ENCODE results near the gene OOSP1. TPM values are rescaled to one million over a fixed set of nuclear protein-coding genes. Genes with fewer than 3 reads are reported as not detected.

The OOSP1 gene
- total RNA-seq, 1 donor from 2014 or later, result not detected

GRCh38 chr11:59960502-59961381 is 22.5 kb downstream of the OOSP1 start:
- Mint-ChIP-seq H3K4me1 (no peaks in the 10 kb centered on the region), H3K4me3 (no peak overlapping the region), H3K27ac (ENCODE audit: unreplicated experiment) (no peak overlapping the region), H3K36me3 (ENCODE audit: low read depth) (no peaks in the 10 kb centered on the region), H3K9me3 (no peaks in the 10 kb centered on the region), H3K27me3 (ENCODE audit: low read depth) (peaks cover 8% of the 10 kb centered on the region)
- DNase-seq (ENCODE audit: low read depth, low spot score), result no peak
- no peak for TF ChIP-seq CTCF (conservative IDR thresholded peaks at IDR 0.05)

GRCh38 chr11:59962107-59962482 is 23.9 kb downstream of the OOSP1 start:
- no peak overlapping the region for H3K4me3 Mint-ChIP-seq

GRCh38 chr11:59963733-59964132 is 25.5 kb downstream of the OOSP1 start, which contains the start of gene OOSP4A:
Gene OOSP4A, plus strand, starts transcription at chr11:59964033. Its CDS starts 0 bp downstream, at chr11:59964033.
- DNase-seq (ENCODE audit: low read depth, low spot score), result no peak
- no peak within 1 kb of the TSS for H3K27ac Mint-ChIP-seq (ENCODE audit: unreplicated experiment)
- no peak within 1 kb of the TSS for H3K4me3 Mint-ChIP-seq
- no peaks in the 10 kb centered on the region for H3K4me1 Mint-ChIP-seq
- TF ChIP-seq CTCF (conservative IDR thresholded peaks at IDR 0.05), result no peak
- peaks cover 4% of the 10 kb centered on the region for H3K27me3 Mint-ChIP-seq (ENCODE audit: low read depth)
- H3K36me3 Mint-ChIP-seq (ENCODE audit: low read depth), result no peaks in the 10 kb centered on the region
- no peaks in the 10 kb centered on the region for H3K9me3 Mint-ChIP-seq

More at GRCh38 chr11:59962107-59962482, 23.9 kb downstream of the OOSP1 start:
- H3K36me3 Mint-ChIP-seq (ENCODE audit: low read depth), result no peaks in the 10 kb centered on the region
- H3K4me1 Mint-ChIP-seq, result no peaks in the 10 kb centered on the region
- H3K9me3 Mint-ChIP-seq, result no peaks in the 10 kb centered on the region
- no peak for TF ChIP-seq CTCF (conservative IDR thresholded peaks at IDR 0.05)
- no peak for DNase-seq (ENCODE audit: low read depth, low spot score)
- H3K27me3 Mint-ChIP-seq (ENCODE audit: low read depth), result peaks cover 4% of the 10 kb centered on the region
- no peak overlapping the region for H3K27ac Mint-ChIP-seq (ENCODE audit: unreplicated experiment)

GRCh38 chr11:59965424-59965823 is 27.2 kb downstream of the OOSP1 start:
- H3K36me3 Mint-ChIP-seq (ENCODE audit: low read depth), result no peaks in the 10 kb centered on the region
- no peaks in the 10 kb centered on the region for H3K9me3 Mint-ChIP-seq
- DNase-seq (ENCODE audit: low read depth, low spot score), result no peak
- H3K27ac Mint-ChIP-seq (ENCODE audit: unreplicated experiment), result no peak overlapping the region
- no peaks in the 10 kb centered on the region for H3K4me1 Mint-ChIP-seq
- H3K4me3 Mint-ChIP-seq, result no peak overlapping the region
- H3K27me3 Mint-ChIP-seq (ENCODE audit: low read depth), result peaks cover 4% of the 10 kb centered on the region
- no peak for TF ChIP-seq CTCF (conservative IDR thresholded peaks at IDR 0.05)

GRCh38 chr11:59966201-59966600 is 28.0 kb downstream of the OOSP1 start:
- Mint-ChIP-seq H3K4me3 (no peak overlapping the region), H3K9me3 (no peaks in the 10 kb centered on the region), H3K4me1 (no peaks in the 10 kb centered on the region), H3K36me3 (ENCODE audit: low read depth) (no peaks in the 10 kb centered on the region), H3K27ac (ENCODE audit: unreplicated experiment) (no peak overlapping the region), H3K27me3 (ENCODE audit: low read depth) (peaks cover 4% of the 10 kb centered on the region)
- no peak for TF ChIP-seq CTCF (conservative IDR thresholded peaks at IDR 0.05)
- no peak for DNase-seq (ENCODE audit: low read depth, low spot score)
